Adipocyte (in vitro differentiated cells): Measurements from ENCODE around the gene BRK1.
"Not testable (repeated sequence)": the region's sequence is repeated elsewhere in the genome, so short reads cannot be mapped to it uniquely, and the experiment has no call there.

Source experiments
- DNase-seq: peaks from one replicate; pipeline ENCODE4 v3.0.0-alpha.2; 2015; ENCODE audit warnings: low read depth
- H3K27me3 ChIP-seq: replicated peaks from 2 replicates; pipeline ENCODE4 v1.7.0; 2013; ENCODE audit warnings: mild to moderate bottlenecking, low read length, moderate library complexity; ENCODE audit not compliant: control insufficient read depth, insufficient read depth
- H3K36me3 ChIP-seq: 2 replicates; pipeline ENCODE4 v1.7.0; 2013; ENCODE audit warnings: low read length, mild to moderate bottlenecking, moderate library complexity; ENCODE audit not compliant: control insufficient read depth, insufficient read depth, severe bottlenecking
- H3K4me1 ChIP-seq: 2 replicates; pipeline ENCODE4 v1.7.0; 2013; ENCODE audit warnings: mild to moderate bottlenecking, low read length, moderate library complexity; ENCODE audit not compliant: control insufficient read depth, insufficient read depth
- H3K4me3 ChIP-seq: 2 replicates; pipeline ENCODE4 v1.7.0; 2013; ENCODE audit warnings: mild to moderate bottlenecking, low read length, moderate library complexity
- H3K9ac ChIP-seq: 2 replicates; pipeline ENCODE4 v1.7.0; 2013; ENCODE audit warnings: mild to moderate bottlenecking, low read length, moderate library complexity
- H3K9me3 ChIP-seq: 2 replicates; pipeline ENCODE4 v1.7.0; 2013; ENCODE audit warnings: mild to moderate bottlenecking, low read length, moderate library complexity; ENCODE audit not compliant: control insufficient read depth

The BRK1 gene

DNA sequence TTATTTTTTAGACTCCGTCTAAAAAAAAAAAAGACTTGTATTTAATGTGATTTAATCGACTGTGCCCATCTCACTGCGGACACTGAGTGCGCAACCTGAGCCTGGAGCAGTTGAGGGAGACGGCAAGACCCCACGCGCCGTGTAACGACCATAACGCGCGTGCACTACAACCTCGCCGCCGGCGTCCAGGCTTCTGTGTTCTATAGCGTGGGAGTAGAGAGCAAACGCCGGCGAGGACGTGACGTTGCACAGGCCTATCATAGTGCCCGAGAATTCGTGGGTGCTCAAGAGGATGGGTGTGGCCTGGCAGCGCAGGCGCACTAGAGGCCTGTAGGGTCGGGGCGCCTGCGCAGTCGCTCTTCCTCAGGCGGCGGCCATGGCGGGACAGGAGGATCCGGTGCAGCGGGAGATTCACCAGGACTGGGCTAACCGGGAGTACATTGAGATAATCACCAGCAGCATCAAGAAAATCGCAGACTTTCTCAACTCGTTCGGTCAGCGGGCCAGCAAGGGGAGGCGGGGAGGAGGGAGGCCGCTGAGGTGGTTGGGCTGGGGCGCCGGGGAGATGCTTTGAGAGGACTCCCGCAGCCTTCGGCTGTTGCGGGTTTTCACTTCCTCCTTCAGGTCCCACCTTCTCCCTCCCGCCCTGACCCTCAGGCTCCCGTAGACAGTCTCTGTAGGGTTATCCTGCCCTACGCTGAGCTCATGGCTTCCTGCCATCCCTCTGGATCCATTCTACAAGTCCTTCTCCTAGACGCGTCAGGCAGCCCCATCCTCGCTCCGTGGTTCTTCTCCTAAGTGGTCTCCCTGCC is at the start of gene BRK1:
Gene BRK1 (plus strand): TSS at position 350 of the 812 bp plus-strand sequence. CDS start 27 bp downstream, at position 377.
- DNase-seq: peak; percentile 99
- peak within 1 kb of the TSS; percentile 94 for H3K9ac ChIP-seq
- no peaks in the 10 kb centered on the region for H3K9me3 ChIP-seq
- no peaks in the 10 kb centered on the region for H3K27me3 ChIP-seq
- H3K4me3 ChIP-seq: peak within 1 kb of the TSS; percentile 99
- no peaks in the 10 kb centered on the region for H3K36me3 ChIP-seq
- peaks cover 15% of the 10 kb centered on the region for H3K4me1 ChIP-seq

DNA sequence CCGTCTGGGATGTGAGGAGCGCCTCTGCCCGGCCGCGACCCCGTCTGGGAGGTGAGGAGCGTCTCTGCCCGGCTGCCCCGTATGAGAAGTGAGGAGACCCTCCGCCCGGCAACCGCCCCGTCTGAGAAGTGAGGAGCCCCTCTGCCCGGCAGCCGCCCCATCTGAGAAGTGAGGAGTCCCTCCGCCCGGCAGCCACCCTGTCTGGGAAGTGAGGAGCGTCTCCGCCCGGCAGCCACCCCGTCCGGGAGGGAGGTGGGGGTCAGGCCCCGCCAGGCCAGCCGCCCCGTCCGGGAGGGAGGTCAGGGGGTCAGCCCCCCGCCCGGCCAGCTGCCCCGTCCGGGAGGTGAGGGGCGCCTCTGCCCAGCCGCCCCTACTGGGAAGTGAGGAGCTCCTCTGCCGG is 45.4 kb upstream of the BRK1 start:
- H3K27me3 ChIP-seq, H3K9ac ChIP-seq, DNase-seq, H3K4me1 ChIP-seq, H3K36me3 ChIP-seq, H3K9me3 ChIP-seq, H3K4me3 ChIP-seq: not testable (repeated sequence)

DNA sequence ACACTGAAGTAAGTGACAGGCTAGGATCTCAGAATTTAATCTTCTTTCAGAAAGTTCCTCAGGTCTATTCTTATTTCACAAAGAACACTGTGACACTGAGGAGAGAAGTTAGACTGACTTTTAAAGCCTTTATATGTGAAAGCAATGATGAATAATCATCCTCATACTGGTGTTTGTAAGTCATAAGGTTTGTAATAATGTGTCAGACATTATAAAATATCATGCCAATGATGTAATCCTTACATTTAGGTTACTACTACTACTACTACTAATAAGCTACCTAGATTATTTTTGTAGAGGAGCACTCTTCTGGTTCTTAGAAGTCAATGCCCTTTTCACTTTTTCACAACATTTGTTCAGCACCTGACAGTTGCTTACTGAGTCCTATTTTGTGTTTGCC is 40.8 kb upstream of the BRK1 start:
- no peaks in the 10 kb centered on the region for H3K36me3 ChIP-seq

DNA sequence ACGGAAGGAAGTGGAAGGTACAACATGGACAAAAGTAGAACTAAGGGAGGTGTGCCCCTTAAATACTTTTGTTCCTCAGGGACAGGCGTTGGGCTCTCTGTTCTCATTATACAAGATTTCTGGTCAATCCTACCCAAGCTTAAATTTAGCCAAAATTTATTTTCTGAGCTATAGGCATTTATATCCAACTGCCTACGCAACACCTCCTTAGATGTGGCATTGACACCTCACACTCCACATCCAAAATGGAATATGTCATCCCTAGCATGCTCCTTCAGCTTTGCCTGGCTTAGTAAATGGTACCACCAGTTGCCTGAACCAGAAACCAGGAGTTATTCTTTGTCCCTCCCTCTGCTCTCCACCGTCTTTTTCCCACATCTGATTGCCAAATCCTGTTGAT is 33.6 kb upstream of the BRK1 start:
- H3K36me3 ChIP-seq: no peaks in the 10 kb centered on the region
- no peak for DNase-seq
- H3K4me1 ChIP-seq: peaks cover 6% of the 10 kb centered on the region

More for the DNA sequence above, 40.8 kb upstream of the BRK1 start:
- H3K9ac ChIP-seq: no peak overlapping the region
- H3K9me3 ChIP-seq: no peaks in the 10 kb centered on the region
- no peak overlapping the region for H3K4me3 ChIP-seq
- peaks cover 6% of the 10 kb centered on the region for H3K4me1 ChIP-seq
- no peaks in the 10 kb centered on the region for H3K27me3 ChIP-seq
- DNase-seq: no peak

DNA sequence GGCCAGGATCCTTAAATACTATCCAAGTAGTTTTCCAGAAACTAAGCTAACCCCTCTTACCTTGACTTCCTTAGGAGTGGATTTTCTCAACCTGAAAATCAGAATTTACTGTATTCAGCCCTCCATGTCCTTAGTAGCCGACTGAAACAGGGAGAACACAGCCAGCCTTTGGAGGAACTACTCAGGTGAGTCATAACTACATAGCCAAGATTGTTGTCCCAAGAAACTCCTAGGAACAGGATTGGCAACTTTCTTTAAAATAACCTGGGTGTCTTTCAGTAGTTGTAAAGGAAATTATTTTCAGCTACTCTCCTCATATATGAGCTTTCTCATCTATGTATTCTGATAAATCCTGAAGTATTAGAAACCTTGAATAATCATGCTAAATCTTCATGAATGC is 29.7 kb upstream of the BRK1 start:
- no peaks in the 10 kb centered on the region for H3K9me3 ChIP-seq
- DNase-seq: no peak
- no peaks in the 10 kb centered on the region for H3K4me1 ChIP-seq
- no peaks in the 10 kb centered on the region for H3K36me3 ChIP-seq
- H3K9ac ChIP-seq: no peak overlapping the region
- no peaks in the 10 kb centered on the region for H3K27me3 ChIP-seq
- no peak overlapping the region for H3K4me3 ChIP-seq

More for the DNA sequence above, 33.6 kb upstream of the BRK1 start:
- no peak overlapping the region for H3K4me3 ChIP-seq
- H3K9me3 ChIP-seq: no peaks in the 10 kb centered on the region
- H3K9ac ChIP-seq: no peak overlapping the region
- no peaks in the 10 kb centered on the region for H3K27me3 ChIP-seq

DNA sequence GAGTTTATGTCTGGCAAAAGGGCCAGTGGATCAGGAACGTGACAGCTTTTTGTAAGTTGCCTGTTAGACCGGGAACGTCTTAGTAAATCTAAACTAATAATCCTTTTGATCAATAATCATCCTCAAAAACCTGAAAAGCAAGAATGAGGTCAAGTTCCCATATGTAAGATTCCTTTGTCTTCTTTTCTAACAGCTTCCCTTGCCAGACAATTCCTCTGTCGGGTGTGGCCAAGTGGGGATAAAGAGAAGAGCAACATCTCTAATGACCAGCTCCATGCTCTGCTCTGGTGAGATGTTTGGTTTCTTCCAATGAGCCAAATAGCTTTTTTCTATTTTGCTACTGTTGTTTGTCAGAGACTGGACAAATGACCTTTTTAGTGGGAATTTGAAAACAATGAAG is 27.2 kb upstream of the BRK1 start:
- Histone ChIP-seq H3K9ac (no peak overlapping the region), H3K27me3 (no peaks in the 10 kb centered on the region), H3K4me1 (peaks cover under 1% of the 10 kb centered on the region), H3K36me3 (no peaks in the 10 kb centered on the region), H3K9me3 (no peaks in the 10 kb centered on the region), H3K4me3 (no peak overlapping the region)
- peak; percentile 1 for DNase-seq

DNA sequence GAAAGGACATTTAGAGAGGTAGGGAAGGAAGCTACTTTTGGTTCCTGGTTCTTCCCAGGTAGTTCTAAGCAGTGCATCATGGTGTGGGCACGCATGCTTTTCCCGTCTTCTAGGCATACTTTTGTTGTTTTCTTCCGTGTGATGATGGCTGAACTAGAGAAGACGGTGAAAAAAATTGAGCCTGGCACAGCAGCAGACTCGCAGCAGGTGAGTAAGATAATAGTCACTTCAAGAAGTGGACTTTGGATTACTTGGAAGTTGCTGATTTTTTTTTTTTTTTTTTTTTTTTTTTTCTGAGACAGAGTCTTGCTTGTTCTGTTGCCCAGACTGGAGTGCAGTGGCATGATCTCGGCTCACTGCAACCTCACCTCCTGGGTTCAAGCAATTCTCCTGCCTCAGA is 25.3 kb upstream of the BRK1 start:
- no peaks in the 10 kb centered on the region for H3K9me3 ChIP-seq
- H3K9ac ChIP-seq: no peak overlapping the region
- no peak for DNase-seq
- no peaks in the 10 kb centered on the region for H3K27me3 ChIP-seq
- no peaks in the 10 kb centered on the region for H3K36me3 ChIP-seq
- peaks cover 11% of the 10 kb centered on the region for H3K4me1 ChIP-seq
- H3K4me3 ChIP-seq: no peak overlapping the region

DNA sequence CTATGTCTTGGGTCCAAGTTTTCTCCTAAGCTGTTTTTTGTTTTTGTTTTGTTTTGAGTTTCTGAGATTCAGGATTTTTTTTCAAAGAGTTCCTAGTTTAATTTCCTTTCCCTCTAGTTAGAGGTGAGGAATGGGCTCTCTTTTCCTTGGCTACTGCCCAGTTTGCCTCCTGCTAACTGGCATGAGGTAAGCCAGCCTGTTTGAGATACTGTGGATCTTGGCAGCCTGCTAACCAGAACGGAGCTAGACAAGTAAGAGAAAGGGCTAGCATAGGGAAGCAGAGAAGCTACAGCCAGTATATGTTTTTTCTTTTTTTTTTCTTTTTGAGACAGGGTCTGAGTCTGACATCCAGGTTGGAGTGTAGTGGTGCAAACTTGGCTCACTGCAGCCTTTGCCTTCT is 24.7 kb upstream of the BRK1 start:
- not testable (repeated sequence) for H3K4me3 ChIP-seq, H3K9ac ChIP-seq, H3K9me3 ChIP-seq, DNase-seq, H3K27me3 ChIP-seq, H3K36me3 ChIP-seq
- H3K4me1 ChIP-seq: peaks cover 11% of the 10 kb centered on the region

DNA sequence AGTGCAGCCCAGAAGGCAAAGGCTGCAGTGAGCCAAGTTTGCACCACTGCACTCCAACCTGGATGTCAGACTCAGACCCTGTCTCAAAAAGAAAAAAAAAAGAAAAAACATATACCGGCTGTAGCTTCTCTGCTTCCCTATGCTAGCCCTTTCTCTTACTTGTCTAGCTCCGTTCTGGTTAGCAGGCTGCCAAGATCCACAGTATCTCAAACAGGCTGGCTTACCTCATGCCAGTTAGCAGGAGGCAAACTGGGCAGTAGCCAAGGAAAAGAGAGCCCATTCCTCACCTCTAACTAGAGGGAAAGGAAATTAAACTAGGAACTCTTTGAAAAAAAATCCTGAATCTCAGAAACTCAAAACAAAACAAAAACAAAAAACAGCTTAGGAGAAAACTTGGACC is 24.1 kb upstream of the BRK1 start:
- H3K36me3 ChIP-seq, H3K9me3 ChIP-seq, H3K4me3 ChIP-seq, H3K9ac ChIP-seq, H3K27me3 ChIP-seq, DNase-seq: not testable (repeated sequence)
- peaks cover 11% of the 10 kb centered on the region for H3K4me1 ChIP-seq

DNA sequence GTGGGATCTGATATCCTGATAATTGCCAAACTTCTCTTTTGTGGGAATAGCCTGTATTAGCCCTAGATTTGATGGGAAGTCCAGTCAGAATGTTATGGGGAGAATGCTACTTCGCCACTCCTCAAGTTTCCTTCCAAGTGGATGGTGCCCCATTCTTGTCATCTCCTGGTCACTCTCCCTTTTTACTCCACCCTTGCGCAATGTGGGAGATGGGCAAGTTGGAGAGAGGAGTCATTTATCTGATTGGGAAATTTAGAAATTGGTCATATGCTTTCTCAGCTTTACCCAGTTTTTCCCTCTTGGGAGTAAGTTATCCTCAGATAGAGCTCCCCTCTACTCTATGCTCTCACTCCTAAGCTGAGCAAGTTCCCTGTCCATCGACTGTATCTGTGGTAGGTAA is 21.8 kb upstream of the BRK1 start:
- Histone ChIP-seq H3K4me3 (no peak overlapping the region), H3K27me3 (no peaks in the 10 kb centered on the region), H3K9me3 (no peaks in the 10 kb centered on the region), H3K9ac (no peak overlapping the region), H3K36me3 (no peaks in the 10 kb centered on the region), H3K4me1 (peaks cover 11% of the 10 kb centered on the region)
- DNase-seq: no peak

DNA sequence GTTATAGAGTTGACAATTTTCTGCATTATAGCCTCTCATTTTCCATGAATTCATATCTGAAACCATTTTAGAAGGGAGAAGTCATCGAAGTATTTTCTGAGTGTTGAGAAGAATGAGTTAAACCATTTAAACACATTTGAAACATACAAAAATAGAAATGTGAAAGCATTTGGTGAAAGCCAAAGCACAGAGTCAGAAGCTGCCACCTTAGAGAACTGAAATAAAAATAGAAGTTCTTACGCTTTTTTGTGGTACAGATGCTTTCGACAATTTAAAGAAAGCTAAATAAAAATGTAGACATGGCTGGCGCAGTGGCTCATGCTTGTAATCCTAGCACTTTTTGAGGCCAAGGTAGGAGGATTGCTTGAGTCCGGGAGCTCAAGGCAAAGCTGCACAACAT is 16.4 kb upstream of the BRK1 start:
- DNase-seq: no peak
- Histone ChIP-seq H3K9me3 (no peaks in the 10 kb centered on the region), H3K4me3 (no peak overlapping the region), H3K27me3 (no peaks in the 10 kb centered on the region), H3K36me3 (no peaks in the 10 kb centered on the region), H3K4me1 (peaks cover 6% of the 10 kb centered on the region), H3K9ac (no peak overlapping the region)

DNA sequence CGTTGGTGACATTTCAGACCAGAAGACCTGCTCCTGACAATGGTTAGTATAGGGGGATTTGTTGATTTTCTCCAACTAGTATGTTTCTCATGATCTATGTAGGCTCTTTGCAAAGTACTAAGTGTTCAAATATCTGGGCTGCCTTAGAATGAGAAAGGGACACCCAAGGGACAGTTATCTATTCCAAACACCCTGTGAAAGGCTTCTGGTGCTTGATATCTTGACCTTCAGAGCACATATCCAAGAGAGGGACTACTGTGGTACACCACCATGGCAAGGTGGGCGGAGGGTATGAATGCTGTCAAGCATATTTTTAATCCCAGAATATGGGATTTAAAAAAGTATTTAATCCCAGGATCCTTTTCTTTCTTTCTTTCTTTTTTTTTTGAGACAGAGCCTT is 8.6 kb upstream of the BRK1 start:
- Histone ChIP-seq H3K9ac (no peak overlapping the region), H3K4me3 (no peak overlapping the region), H3K36me3 (no peaks in the 10 kb centered on the region), H3K9me3 (no peaks in the 10 kb centered on the region), H3K4me1 (peaks cover 3% of the 10 kb centered on the region), H3K27me3 (no peaks in the 10 kb centered on the region)
- DNase-seq: no peak
